Stimulated activated CD4-positive, alpha-beta T cell treated with anti-CD3 and anti-CD28 coated beads, TNF-alpha, amount 100 ng/mL, for 1 hour (primary cell): ENCODE data around the gene RTP3.
"Not testable (repeated sequence)": the region's sequence is repeated elsewhere in the genome, so short reads cannot be mapped to it uniquely, and the experiment has no call there.

ENCODE experiments used
- DNase-seq, 3 donors: peaks; one replicate each; pipeline ENCODE4 v3.0.0-alpha.2; 2020; ENCODE audit warnings: low read depth in 3 of 3, low spot score in 1 of 3

Gene RTP3

DNA sequence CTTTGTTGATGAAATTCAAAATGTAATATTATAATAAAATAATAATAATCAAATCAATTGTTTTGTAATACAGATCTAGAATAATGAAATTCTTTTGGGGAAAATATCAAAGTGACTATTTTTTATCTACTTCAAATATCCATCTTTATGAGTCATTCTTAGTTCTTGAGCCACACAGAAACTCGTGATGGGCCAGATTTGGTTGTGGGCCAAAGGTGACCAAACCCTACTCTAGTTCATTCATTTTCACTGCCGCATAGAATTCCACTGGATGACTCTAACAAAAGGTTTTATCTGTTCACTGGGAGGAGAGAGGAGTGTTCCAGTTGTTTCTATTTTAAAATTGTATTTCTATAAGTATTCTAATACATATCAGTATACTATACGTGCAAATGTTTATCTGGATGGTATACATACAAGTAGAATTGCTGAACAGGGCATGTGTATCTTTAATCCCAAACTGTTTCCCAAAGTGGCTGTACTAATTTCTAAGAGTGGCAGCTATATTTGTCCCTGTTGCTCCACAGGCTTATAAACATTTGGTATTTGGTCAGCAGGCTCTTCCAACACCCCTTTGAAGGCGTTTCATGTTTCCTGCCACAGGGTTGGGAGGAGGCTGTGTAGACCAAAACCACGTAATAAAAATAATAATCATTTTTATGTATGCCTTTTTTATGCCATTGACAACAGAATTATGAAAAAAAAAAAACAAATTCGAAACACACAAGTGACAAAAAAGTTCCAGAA is 7.3 kb upstream of the RTP3 start:
- no peak for DNase-seq

DNA sequence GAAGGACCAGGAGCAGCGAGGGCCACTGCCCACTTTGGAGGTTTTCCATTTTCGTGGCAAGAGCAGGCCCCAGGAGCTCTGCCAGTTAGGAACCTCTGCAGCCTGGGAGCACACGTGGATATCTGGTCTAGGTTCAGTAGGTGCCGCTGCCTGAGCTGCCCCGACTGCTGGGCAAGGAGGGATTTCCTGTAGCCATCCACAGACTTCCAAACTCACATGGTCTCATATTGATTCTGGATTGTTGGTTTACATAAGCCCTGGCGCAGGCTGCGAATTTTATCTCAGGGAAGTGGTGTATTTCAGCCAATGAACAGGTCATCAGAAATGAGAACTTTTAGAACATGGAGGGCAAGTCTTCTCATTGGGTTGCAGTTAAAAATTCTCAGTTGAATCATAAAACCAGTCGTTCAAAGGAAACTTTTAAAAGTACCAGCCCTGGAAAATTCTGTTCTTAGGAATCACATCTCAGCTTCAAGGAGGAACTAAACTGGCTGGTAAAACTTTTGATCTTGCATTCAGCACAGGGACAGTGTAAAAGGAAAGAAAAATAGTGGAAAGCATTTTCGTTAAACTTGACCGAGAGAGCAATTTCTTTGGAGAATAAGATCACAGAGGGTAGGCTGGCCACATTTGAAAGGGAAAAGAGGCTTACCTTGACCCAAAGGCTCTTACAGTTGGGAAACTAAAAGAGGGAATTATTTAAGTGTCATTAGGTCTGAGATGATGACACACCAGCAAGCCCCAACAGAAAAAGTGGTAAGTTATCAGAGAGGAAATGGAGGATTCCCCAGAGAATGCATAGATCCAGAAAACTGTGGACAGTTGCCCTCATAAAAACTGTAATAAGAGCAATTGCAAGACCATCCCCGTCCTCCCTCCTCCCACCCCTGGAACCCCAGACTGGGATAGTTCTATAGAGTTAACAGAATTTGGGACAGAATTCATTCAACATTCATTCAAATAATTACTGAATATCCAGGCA is 6.4 kb upstream of the RTP3 start:
- DNase-seq = no peak

DNA sequence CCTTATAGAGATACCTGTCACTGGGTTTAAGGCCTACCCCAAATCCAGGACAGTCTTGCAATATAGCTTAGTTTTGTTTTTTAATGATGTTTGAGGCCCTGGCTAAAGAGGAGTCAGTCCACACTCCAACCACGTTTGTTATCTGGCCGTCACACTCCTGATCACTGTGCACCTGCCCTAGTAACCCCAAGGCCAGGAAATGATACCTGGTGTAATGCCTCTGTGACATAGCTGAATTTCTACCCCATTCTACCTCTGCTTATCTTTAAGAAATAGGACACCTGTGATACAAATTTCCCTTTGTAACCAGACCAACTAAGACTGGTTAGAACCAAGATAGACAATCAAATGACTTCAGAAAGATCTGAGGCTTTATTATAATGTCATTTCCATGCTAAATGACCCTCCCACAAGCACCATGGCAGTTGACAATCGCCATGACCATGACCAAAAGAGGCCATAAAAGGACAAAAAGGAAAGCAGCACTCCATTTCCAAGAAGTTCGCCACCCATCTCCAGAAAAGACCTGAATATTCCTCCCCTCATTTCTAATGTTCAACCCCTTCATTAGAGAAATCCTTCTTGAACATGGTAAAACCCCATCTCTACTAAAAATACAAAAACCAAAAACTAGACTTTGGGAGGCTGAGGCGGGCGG is 4.8 kb upstream of the RTP3 start:
- DNase-seq = no peak

GRCh38 chr3:46494491-46494890 is 3.3 kb upstream of the RTP3 start:
- not testable (repeated sequence) for DNase-seq

GRCh38 chr3:46495901-46496456 is 1.8 kb upstream of the RTP3 start:
- no peak for DNase-seq

- peak in 1 of 3 donors; percentile 22 for DNase-seq
Measured at GRCh38 chr3:46496746-46497555, 825 bp upstream of the RTP3 start.

DNA sequence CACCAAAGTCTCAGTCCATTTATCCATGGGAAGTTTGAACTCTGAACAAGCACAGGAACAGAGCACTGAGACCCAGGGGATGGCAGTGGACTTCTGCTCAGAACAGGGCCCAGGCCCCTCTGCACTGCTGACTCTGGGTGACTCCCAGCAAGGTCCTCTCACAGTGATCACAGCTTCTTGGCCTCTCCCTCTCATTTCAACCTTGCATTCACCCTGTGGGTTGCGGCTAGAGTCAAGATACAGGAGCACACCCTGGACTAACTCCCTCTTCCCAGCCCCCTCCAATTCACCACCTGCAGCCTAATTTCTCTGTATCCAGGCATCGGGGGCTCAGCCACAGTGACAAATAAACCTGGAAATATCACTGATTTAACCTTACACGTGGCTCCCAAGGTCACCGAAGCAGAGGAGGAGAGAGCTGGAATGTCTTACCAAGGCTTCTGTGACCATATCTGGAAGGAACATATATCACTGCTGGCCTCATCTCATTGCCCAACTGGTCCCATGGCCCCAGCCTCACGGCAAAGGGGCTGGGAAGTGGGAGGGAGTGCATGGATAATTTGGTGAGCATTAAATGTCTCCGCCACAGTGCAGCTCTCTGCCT is 1.2 kb downstream of the RTP3 start:
- no peak for DNase-seq

DNA sequence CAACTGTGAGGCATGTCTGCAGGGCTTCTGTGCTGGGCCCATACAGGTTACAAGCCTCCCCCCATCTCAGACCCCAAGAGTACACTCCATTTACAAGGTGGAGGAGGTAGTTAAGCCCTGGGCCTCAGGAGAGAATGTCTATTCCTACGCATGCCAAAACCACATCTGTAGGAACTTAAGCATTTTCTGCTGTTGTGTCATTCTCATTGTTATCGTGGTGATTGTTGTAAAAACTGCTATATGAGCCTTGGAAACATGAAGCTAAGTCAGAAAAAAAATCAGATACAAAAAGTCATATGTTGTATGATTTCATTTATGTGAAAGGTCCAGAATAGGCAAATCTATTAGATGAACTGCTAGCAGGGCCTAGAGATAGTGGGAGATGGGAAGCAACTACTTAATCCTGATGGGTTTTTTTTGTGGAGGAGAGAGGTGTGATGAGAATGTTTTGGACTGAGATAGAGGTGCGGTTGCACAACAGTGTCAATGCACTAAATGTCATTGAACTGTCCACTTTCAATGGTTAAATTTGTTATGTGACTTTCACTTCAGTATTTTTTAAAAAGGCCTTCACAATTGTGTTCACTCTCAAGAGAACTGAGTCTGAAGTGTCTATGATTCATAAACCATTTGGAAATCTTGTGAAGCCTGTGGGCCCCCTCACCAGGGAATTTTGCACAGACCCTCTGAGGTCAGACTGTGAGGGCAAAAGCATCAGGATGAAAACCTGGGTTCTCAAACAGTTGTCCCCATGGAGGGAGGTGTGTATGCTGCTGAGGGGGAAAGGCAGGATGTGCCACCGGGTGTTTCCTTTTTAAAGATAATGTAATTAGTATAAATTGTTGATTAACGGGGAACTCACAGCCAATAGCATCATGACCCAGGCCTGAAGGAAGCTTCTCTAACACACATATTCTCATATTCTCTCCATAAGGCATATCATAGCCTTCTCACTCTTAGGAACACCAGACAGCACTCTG is 3.2 kb downstream of the RTP3 start:
- DNase-seq = no peak

- DNase-seq = no peak
Measured at GRCh38 chr3:46501702-46502101, 3.9 kb downstream of the RTP3 start.

GRCh38 chr3:46503200-46503874 is 5.6 kb downstream of the RTP3 start:
- no peak for DNase-seq

DNA sequence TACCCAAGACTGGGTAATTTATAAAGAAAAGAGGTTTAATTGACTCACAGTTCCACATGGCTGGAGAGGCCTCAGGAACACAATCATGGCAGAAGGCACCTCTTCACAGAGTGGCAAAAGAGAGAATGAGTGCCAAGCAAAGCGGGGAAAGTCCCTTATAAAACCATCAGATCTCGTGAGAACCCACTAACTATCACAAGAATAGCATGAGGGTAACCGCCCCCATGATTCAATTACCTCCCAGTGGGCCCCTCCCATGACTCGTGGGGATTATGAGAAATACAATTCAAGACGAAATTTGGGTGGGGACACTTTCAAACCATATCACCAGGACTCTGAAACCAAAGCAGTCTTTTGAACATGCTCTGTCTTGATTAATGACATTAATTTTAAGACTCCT is 7.0 kb downstream of the RTP3 start:
- no peak for DNase-seq

- DNase-seq = no peak
Measured at GRCh38 chr3:46505953-46506352, 8.2 kb downstream of the RTP3 start.

DNA sequence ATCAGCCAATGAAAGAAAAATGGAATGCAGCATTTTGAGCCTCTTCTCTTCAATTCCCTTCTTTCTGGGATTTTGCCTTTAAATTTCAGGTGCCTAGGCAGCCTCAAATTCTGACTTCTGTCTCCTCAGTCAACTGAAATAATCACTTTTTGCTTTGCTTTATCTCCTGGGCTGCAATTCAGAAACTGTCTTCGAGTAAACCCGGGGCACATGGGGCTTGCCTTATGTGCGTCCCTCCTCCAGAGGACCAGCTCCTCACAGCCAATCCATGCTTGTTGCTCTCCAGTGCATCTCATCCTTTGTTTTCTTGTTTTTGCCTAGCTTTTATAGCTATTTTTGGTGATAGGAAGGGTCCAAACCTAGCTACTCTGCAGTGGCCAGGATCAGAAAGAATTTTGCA is 8.8 kb downstream of the RTP3 start:
- no peak for DNase-seq

- no peak for DNase-seq
Measured at GRCh38 chr3:46508850-46509591, 11.2 kb downstream of the RTP3 start.

DNA sequence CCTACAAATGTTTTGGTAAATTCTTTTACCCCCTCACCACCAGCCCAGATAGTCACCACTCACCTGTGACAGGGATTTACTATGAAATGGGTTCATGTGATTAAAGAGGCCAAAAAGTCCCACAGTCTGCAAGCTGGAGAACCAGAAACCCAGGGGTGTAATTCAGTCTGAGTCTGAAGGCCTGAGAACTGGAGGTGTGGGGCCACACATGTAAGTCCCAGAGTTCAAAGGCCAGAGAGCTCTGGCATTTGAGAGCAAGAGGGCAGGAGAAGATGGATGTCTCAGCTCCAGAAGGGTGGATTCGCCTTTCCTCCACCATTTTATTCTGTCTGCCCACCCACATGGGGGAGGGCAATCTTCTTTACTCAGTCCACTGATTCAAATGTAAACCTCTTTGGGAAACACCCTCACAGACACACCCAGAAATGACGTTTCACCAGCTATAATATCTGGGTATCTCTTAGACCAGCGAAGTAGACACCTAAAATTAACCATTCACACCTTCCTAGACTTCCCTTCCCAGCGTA is 11.9 kb downstream of the RTP3 start:
- DNase-seq = no peak

GRCh38 chr3:46512191-46512749 is 14.5 kb downstream of the RTP3 start:
- no peak for DNase-seq

DNA sequence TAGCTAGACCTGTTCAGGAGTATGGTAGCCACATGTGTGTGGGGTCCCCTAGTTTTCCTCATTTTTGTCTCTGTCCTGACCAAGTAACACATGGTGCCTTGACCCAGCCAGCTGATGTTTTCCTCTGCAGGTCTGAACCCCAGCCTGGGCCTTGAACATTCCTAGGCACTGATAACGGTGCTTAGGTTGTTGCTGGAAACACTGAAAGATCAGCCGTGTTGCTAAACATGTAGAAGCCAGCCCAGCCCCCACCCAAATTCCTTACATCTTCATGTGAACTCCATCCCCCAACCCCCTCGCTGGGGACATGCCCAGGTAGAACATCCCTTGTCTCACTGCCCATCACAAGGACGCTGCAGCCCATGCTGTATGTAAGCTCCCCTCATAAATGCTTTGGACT is 18.7 kb downstream of the RTP3 start:
- DNase-seq = no peak
